GM20000 (cell line): Measurements from ENCODE around the gene LPIN2.

Experiments used
- DNase-seq: peaks from one replicate; pipeline ENCODE4 v3.0.0; 2012; ENCODE audit warnings: low spot score
- CTCF ChIP-seq: IDR thresholded peaks from 2 replicates; pipeline ENCODE4 v1.5.1; 2012; ENCODE audit warnings: mild to moderate bottlenecking, control low read depth; ENCODE audit errors: extremely low read depth, missing control alignments

Gene LPIN2

GRCh38 chr18:3056311-3056710, 43.4 kb upstream of the LPIN2 start:
- TF ChIP-seq CTCF = no peak
- DNase-seq = no peak

GRCh38 chr18:3055816-3056215, 42.9 kb upstream of the LPIN2 start:
- TF ChIP-seq CTCF = no peak
- DNase-seq = no peak

- no peak for TF ChIP-seq CTCF
- DNase-seq = no peak
Observed at GRCh38 chr18:3055186-3055728, 42.3 kb upstream of the LPIN2 start.

GRCh38 chr18:3054780-3055179, 41.8 kb upstream of the LPIN2 start:
- no peak for DNase-seq
- no peak for TF ChIP-seq CTCF

GRCh38 chr18:3054214-3054613, 41.3 kb upstream of the LPIN2 start:
- no peak for DNase-seq
- no peak for TF ChIP-seq CTCF

- no peak for TF ChIP-seq CTCF
- no peak for DNase-seq
Observed at GRCh38 chr18:3053081-3053480, 40.1 kb upstream of the LPIN2 start.

GRCh38 chr18:3052411-3052758, 39.4 kb upstream of the LPIN2 start:
- TF ChIP-seq CTCF = no peak
- no peak for DNase-seq
